ENCODE data around the gene SERPINA3.

GRCh38 chr14:94593376-94593748 is 18.8 kb upstream of the SERPINA3 start:
- TF ChIP-seq CTCF (IDR thresholded peaks at IDR 0.05; ENCODE audit: insufficient read depth, low read depth, low read length) (no peak), EZH2 (IDR thresholded peaks at IDR 0.05; ENCODE audit: insufficient read depth, low read length) (no peak)
